HEK293 (cell line): ENCODE measurements around the gene TMEM255B.
A peak's percentile ranks its signal among the peaks of the same experiment; 100 is the strongest.

Experiments used
- CTCF ChIA-PET: fragments of 350-600 bp; formaldehyde crosslinking; extraction: SDS; loops from one replicate; lab custom pipeline; 2021; ENCODE audit warnings: antibody characterized with exemption; lab: Yijun Ruan, JAX
- POLR2A ChIA-PET: fragments of 300-600 bp; formaldehyde crosslinking; extraction: SDS; loops from one replicate; lab custom pipeline; 2020; ENCODE audit warnings: antibody characterized with exemption, inconsistent platforms; lab: Yijun Ruan, JAX
- H3K27ac ChIP-seq: fragments of 200-500 bp; sonication (Bioruptor generic); 2 replicates; pipeline ENCODE4 v1.5.1; 2014; ENCODE audit warnings: low read depth, low read length, control low read depth, inconsistent platforms; ENCODE audit errors: extremely low read depth
- H3K36me3 ChIP-seq, 2 experiments: fragments of 200-500 bp in 1 of 2; sonication (Bioruptor generic) in 1 of 2; 1 replicate in 1 of 2; 2 replicates in 1 of 2; pipeline ENCODE4 v1.5.1; 2014 to 2017; ENCODE audit warnings: inconsistent platforms in 2 of 2, low read length in 2 of 2; ENCODE audit not compliant: control insufficient read depth in 2 of 2, insufficient read depth in 1 of 2
- H3K4me1 ChIP-seq: fragments of 200-500 bp; sonication (Bioruptor generic); 2 replicates; pipeline ENCODE4 v1.5.1; 2014; ENCODE audit warnings: mild to moderate bottlenecking, low read length, inconsistent platforms; ENCODE audit not compliant: control insufficient read depth, insufficient read depth
- H3K4me3 ChIP-seq: 2 replicates; pipeline ENCODE4 v1.5.1; 2011; ENCODE audit warnings: low read depth, mild to moderate bottlenecking, control low read depth, low read length, moderate library complexity
- H3K9me3 ChIP-seq: fragments of 200-500 bp; sonication (Bioruptor generic); 2 replicates; pipeline ENCODE4 v1.5.1; 2014; ENCODE audit warnings: low read depth, low read length, inconsistent platforms; ENCODE audit not compliant: control insufficient read depth, insufficient read depth
- BCL11A ChIP-seq: fragments of 450-650 bp; formaldehyde crosslinking; IDR thresholded peaks from 2 replicates; pipeline ENCODE4 v1.5.1; 2016; ENCODE audit warnings: low read depth, missing biosample characterization, missing genetic modification characterization
- GLI2 ChIP-seq: fragments of 450-650 bp; formaldehyde crosslinking; IDR thresholded peaks from 2 replicates; pipeline ENCODE4; 2017; ENCODE audit warnings: missing biosample characterization, missing genetic modification characterization, low read depth, borderline replicate concordance
- GLI4 ChIP-seq: fragments of 450-650 bp; formaldehyde crosslinking; IDR thresholded peaks from 2 replicates; pipeline ENCODE4 v1.5.1; 2016; ENCODE audit warnings: missing biosample characterization, missing genetic modification characterization
- KLF16 ChIP-seq: fragments of 450-650 bp; formaldehyde crosslinking; IDR thresholded peaks from 2 replicates; pipeline ENCODE4 v1.5.1; 2017; ENCODE audit warnings: missing biosample characterization, missing genetic modification characterization
- KLF17 ChIP-seq: fragments of 450-650 bp; formaldehyde crosslinking; IDR thresholded peaks from 2 replicates; pipeline ENCODE4 v1.5.1; 2016; ENCODE audit warnings: missing biosample characterization, missing genetic modification characterization
- KLF7 ChIP-seq: fragments of 450-650 bp; formaldehyde crosslinking; IDR thresholded peaks from 2 replicates; pipeline ENCODE4 v1.5.1; 2016; ENCODE audit warnings: missing biosample characterization, missing genetic modification characterization, borderline replicate concordance
- PRDM2 ChIP-seq: fragments of 450-650 bp; formaldehyde crosslinking; IDR thresholded peaks from 2 replicates; pipeline ENCODE4 v1.5.1; 2016; ENCODE audit warnings: missing biosample characterization, missing genetic modification characterization, borderline replicate concordance
- SALL2 ChIP-seq: fragments of 450-650 bp; formaldehyde crosslinking; IDR thresholded peaks from 2 replicates; pipeline ENCODE4 v1.5.0; 2017; ENCODE audit warnings: missing biosample characterization, mild to moderate bottlenecking, missing genetic modification characterization, borderline replicate concordance
- WT1 ChIP-seq: fragments of 450-650 bp; formaldehyde crosslinking; IDR thresholded peaks from 2 replicates; pipeline ENCODE4 v1.5.1; 2016; ENCODE audit warnings: missing biosample characterization, missing genetic modification characterization
- ZBTB26 ChIP-seq: fragments of 450-650 bp; formaldehyde crosslinking; optimal IDR thresholded peaks from 2 replicates; pipeline ENCODE3; 2016; ENCODE audit warnings: missing biosample characterization, mild to moderate bottlenecking, missing genetic modification characterization
- ZBTB44 ChIP-seq: fragments of 450-650 bp; IDR thresholded peaks from 2 replicates; pipeline ENCODE4 v1.5.1; 2018; ENCODE audit warnings: missing biosample characterization, mild to moderate bottlenecking, missing genetic modification characterization
- ZIC2 ChIP-seq: fragments of 450-650 bp; formaldehyde crosslinking; IDR thresholded peaks from 2 replicates; pipeline ENCODE4 v1.5.1; 2016; ENCODE audit warnings: missing biosample characterization, missing genetic modification characterization
- ZNF132 ChIP-seq: fragments of 450-650 bp; formaldehyde crosslinking; IDR thresholded peaks from 2 replicates; pipeline ENCODE4 v1.5.1; 2017; ENCODE audit warnings: missing biosample characterization, missing genetic modification characterization, borderline replicate concordance
- ZNF138 ChIP-seq: fragments of 450-650 bp; formaldehyde crosslinking; IDR thresholded peaks from 2 replicates; pipeline ENCODE4 v1.5.1; 2016; ENCODE audit warnings: missing biosample characterization, missing genetic modification characterization, borderline replicate concordance
- ZNF140 ChIP-seq: fragments of 450-650 bp; formaldehyde crosslinking; IDR thresholded peaks from 2 replicates; pipeline ENCODE4 v1.5.1; 2016; ENCODE audit warnings: missing biosample characterization, missing genetic modification characterization
- ZNF16 ChIP-seq: fragments of 450-650 bp; formaldehyde crosslinking; IDR thresholded peaks from 2 replicates; pipeline ENCODE4 v1.5.1; 2016; ENCODE audit warnings: low read depth, missing biosample characterization, missing genetic modification characterization
- ZNF174 ChIP-seq: fragments of 450-650 bp; formaldehyde crosslinking; IDR thresholded peaks from 2 replicates; pipeline ENCODE4 v1.5.0; 2017; ENCODE audit warnings: missing biosample characterization, mild to moderate bottlenecking, missing genetic modification characterization
- ZNF202 ChIP-seq: fragments of 450-650 bp; formaldehyde crosslinking; IDR thresholded peaks from 2 replicates; pipeline ENCODE4 v1.5.1; 2016; ENCODE audit warnings: missing biosample characterization, missing genetic modification characterization, borderline replicate concordance
- ZNF266 ChIP-seq: fragments of 450-650 bp; formaldehyde crosslinking; IDR thresholded peaks from 2 replicates; pipeline ENCODE4 v1.5.1; 2016; ENCODE audit warnings: missing biosample characterization, missing genetic modification characterization, low read depth
- ZNF292 ChIP-seq: fragments of 450-650 bp; formaldehyde crosslinking; IDR thresholded peaks from 2 replicates; pipeline ENCODE4 v1.5.1; 2016; ENCODE audit warnings: low read depth, missing biosample characterization, missing genetic modification characterization, borderline replicate concordance
- ZNF354C ChIP-seq: fragments of 450-650 bp; formaldehyde crosslinking; IDR thresholded peaks from 2 replicates; pipeline ENCODE4 v1.5.1; 2016; ENCODE audit warnings: missing biosample characterization, missing genetic modification characterization, low read depth, borderline replicate concordance
- ZNF521 ChIP-seq: fragments of 450-650 bp; formaldehyde crosslinking; IDR thresholded peaks from 2 replicates; pipeline ENCODE4 v1.5.1; 2017; ENCODE audit warnings: missing biosample characterization, mild to moderate bottlenecking, missing genetic modification characterization
- ZNF558 ChIP-seq: fragments of 450-650 bp; formaldehyde crosslinking; IDR thresholded peaks from 2 replicates; pipeline ENCODE4 v1.5.1; 2016; ENCODE audit warnings: missing biosample characterization, missing genetic modification characterization
- ZNF580 ChIP-seq: fragments of 450-650 bp; formaldehyde crosslinking; IDR thresholded peaks from 2 replicates; pipeline ENCODE4 v1.5.1; 2016; ENCODE audit warnings: missing biosample characterization, missing genetic modification characterization
- ZNF600 ChIP-seq: fragments of 450-650 bp; formaldehyde crosslinking; IDR thresholded peaks from 2 replicates; pipeline ENCODE4 v1.5.1; 2016; ENCODE audit warnings: missing biosample characterization, missing genetic modification characterization
- ZNF610 ChIP-seq: fragments of 450-650 bp; formaldehyde crosslinking; IDR thresholded peaks from 2 replicates; pipeline ENCODE4 v1.5.1; 2016; ENCODE audit warnings: missing biosample characterization, missing genetic modification characterization, borderline replicate concordance
- ZNF639 ChIP-seq: fragments of 450-650 bp; formaldehyde crosslinking; IDR thresholded peaks from 2 replicates; pipeline ENCODE4 v1.5.1; 2016; ENCODE audit warnings: missing biosample characterization, missing genetic modification characterization
- ZNF747 ChIP-seq: fragments of 450-650 bp; formaldehyde crosslinking; IDR thresholded peaks from 2 replicates; pipeline ENCODE4 v1.5.1; 2016; ENCODE audit warnings: missing biosample characterization, missing genetic modification characterization

TMEM255B gene

GRCh38 chr13:113742000-113742441, 17.0 kb upstream of the TMEM255B start:
- Histone ChIP-seq H3K36me3 (no peaks in the 10 kb centered on the region), H3K4me3 (no peak overlapping the region), H3K27ac (no peak overlapping the region), H3K9me3 (no peaks in the 10 kb centered on the region), H3K4me1 (no peaks in the 10 kb centered on the region)
- ChIA-PET CTCF (no interaction called here), POLR2A (no interaction called here)
- TF ChIP-seq WT1 (tag by site-specific recombination) (no peak), ZNF639 (tag by site-specific recombination) (no peak), ZNF610 (tag by site-specific recombination) (no peak), ZNF580 (no peak), ZBTB26 (tag by site-specific recombination) (no peak), ZNF174 (tag by site-specific recombination) (no peak), ZNF138 (tag by site-specific recombination) (no peak), PRDM2 (tag by site-specific recombination) (no peak), ZNF140 (tag by site-specific recombination) (no peak), ZIC2 (tag by site-specific recombination) (no peak), GLI2 (no peak), ZNF292 (no peak), KLF16 (tag by site-specific recombination) (no peak), ZNF747 (tag by site-specific recombination) (no peak), GLI4 (tag by site-specific recombination) (no peak), ZNF521 (tag by site-specific recombination) (no peak), ZNF266 (tag by site-specific recombination) (no peak), ZNF354C (tag by site-specific recombination) (no peak), ZNF600 (tag by site-specific recombination) (peak; percentile 63), ZNF16 (tag by site-specific recombination) (no peak), KLF7 (tag by site-specific recombination) (peak; percentile 37; the same call in 1 of the 2 replicates), ZNF558 (tag by site-specific recombination) (no peak), ZNF132 (no peak), ZBTB44 (tag by site-specific recombination) (peak; percentile 84), SALL2 (tag by site-specific recombination) (no peak), ZNF202 (tag by site-specific recombination) (no peak), KLF17 (tag by site-specific recombination) (0 out of 2 replicates have a peak, but pooled peaks have one; percentile 45), BCL11A (tag by site-specific recombination) (no peak)
